ENCODE results near the gene ABCC12.

GRCh38 chr16:48109475-48109874 is 46.3 kb downstream of the ABCC12 start:
- TF ChIP-seq EHMT2 (IDR thresholded peaks at IDR 0.05; ENCODE audit: low read depth) (no peak), MYC (IDR thresholded peaks at IDR 0.05; ENCODE audit: borderline replicate concordance, low read length) (no peak), HES2 (IDR thresholded peaks at IDR 0.05) (no peak), CEBPB (IDR thresholded peaks at IDR 0.05) (no peak), CTCF (IDR thresholded peaks at IDR 0.05) (no peak), MAZ (IDR thresholded peaks at IDR 0.05; ENCODE audit: borderline replicate concordance, low read depth, low read length) (no peak), MAX (IDR thresholded peaks at IDR 0.05) (no peak), KDM5A (IDR thresholded peaks at IDR 0.05) (no peak), RAD21 (conservative IDR thresholded peaks at IDR 0.05 in 1 of 2, IDR thresholded peaks at IDR 0.05 in 1 of 2) (no peak), EP300 (IDR thresholded peaks at IDR 0.05) (no peak)

Data from A549 (cell line).